CD14-positive monocyte (primary cell): ENCODE results near the gene WDR44. TPM values are rescaled to one million over a fixed set of nuclear protein-coding genes. Genes with fewer than 3 reads are reported as not detected.

Experiments
- DNase-seq, 3 donors: peaks; one replicate each; pipeline ENCODE4 v3.0.0-alpha.2; 2011 to 2022
- H2AFZ ChIP-seq: 2 replicates; pipeline ENCODE4 v1.6.0; 2012; ENCODE audit warnings: mild to moderate bottlenecking, low read depth, low read length, inconsistent platforms; ENCODE audit not compliant: insufficient read depth, poor library complexity, severe bottlenecking
- H3K27ac ChIP-seq, 2 donors: 1 replicate in 1 of 2; 2 replicates in 1 of 2; pipeline ENCODE4 v1.5.1; 2012 to 2013; ENCODE audit warnings: low read length in 2 of 2, control low read depth in 1 of 2, inconsistent platforms in 1 of 2, low read depth in 1 of 2, mild to moderate bottlenecking in 1 of 2
- H3K27me3 ChIP-seq, 2 donors: one replicate each; pipeline versions ENCODE4 v1.6.0 to v1.6.1; 2011 to 2013; ENCODE audit warnings: low read length in 2 of 2; ENCODE audit not compliant: control insufficient read depth in 2 of 2, insufficient read depth in 2 of 2
- H3K36me3 ChIP-seq, 2 donors: replicated peaks in 1 of 2; 1 replicate in 1 of 2; 2 replicates in 1 of 2; pipeline versions ENCODE4 v1.5.1 to v1.6.1; 2012 to 2013; ENCODE audit warnings: low read length in 2 of 2, control low read depth in 1 of 2, inconsistent platforms in 1 of 2, mild to moderate bottlenecking in 1 of 2; ENCODE audit not compliant: insufficient read depth in 2 of 2, control insufficient read depth in 1 of 2
- H3K4me1 ChIP-seq, 2 donors: 1 replicate in 1 of 2; 2 replicates in 1 of 2; pipeline versions ENCODE4 v1.5.1 to v1.6.1; 2012 to 2013; ENCODE audit warnings: low read length in 2 of 2, control low read depth in 1 of 2, inconsistent platforms in 1 of 2, mild to moderate bottlenecking in 1 of 2, moderate library complexity in 1 of 2; ENCODE audit not compliant: insufficient read depth in 2 of 2, control insufficient read depth in 1 of 2
- H3K4me2 ChIP-seq: replicated peaks from 2 replicates; pipeline ENCODE3; 2012; ENCODE audit warnings: low read length, moderate library complexity, mild to moderate bottlenecking; ENCODE audit not compliant: poor library complexity, severe bottlenecking; ENCODE audit errors: extremely low read depth
- H3K4me3 ChIP-seq, 3 experiments: fragments of 200-600 bp in 1 of 3; sonication (generic) in 1 of 3; replicated peaks in 1 of 3; 1 replicate in 2 of 3; 2 replicates in 1 of 3; pipeline ENCODE4 v1.5.1; 2011 to 2013; ENCODE audit warnings: low read length in 3 of 3, mild to moderate bottlenecking in 3 of 3, control low read depth in 2 of 3, low read depth in 2 of 3, inconsistent platforms in 1 of 3, moderate library complexity in 1 of 3
- H3K79me2 ChIP-seq: 2 replicates; pipeline ENCODE4 v1.6.0; 2012; ENCODE audit warnings: mild to moderate bottlenecking, control low read depth, inconsistent platforms, low read length, moderate library complexity; ENCODE audit not compliant: insufficient read depth
- H3K9ac ChIP-seq: 2 replicates; pipeline ENCODE4 v1.6.0; 2017; ENCODE audit warnings: low read length, mild to moderate bottlenecking; ENCODE audit not compliant: insufficient read depth, poor library complexity, severe bottlenecking
- H3K9me3 ChIP-seq, 2 donors: replicated peaks in 1 of 2; 1 replicate in 1 of 2; 2 replicates in 1 of 2; pipeline versions ENCODE4 v1.5.1 to v1.6.1; 2012 to 2013; ENCODE audit warnings: low read length in 2 of 2, control low read depth in 1 of 2; ENCODE audit not compliant: control insufficient read depth in 1 of 2, insufficient read depth in 1 of 2
- H4K20me1 ChIP-seq: 2 replicates; pipeline ENCODE4 v1.6.0; 2012; ENCODE audit warnings: mild to moderate bottlenecking, low read length, control low read depth, moderate library complexity; ENCODE audit not compliant: insufficient read depth
- H3K27ac Mint-ChIP-seq, 7 donors: one replicate each; pipeline ENCODE4 v1.8.0; 2020; ENCODE audit warnings: mild to moderate bottlenecking in 7 of 7, mixed read lengths in 7 of 7, moderate library complexity in 6 of 7, inconsistent platforms in 2 of 7
- H3K27me3 Mint-ChIP-seq, 3 donors: one replicate each; pipeline ENCODE4 v1.8.0; 2021 to 2022; ENCODE audit warnings: low read depth in 3 of 3, mild to moderate bottlenecking in 3 of 3, mixed read lengths in 3 of 3, moderate library complexity in 3 of 3, inconsistent platforms in 1 of 3
- H3K36me3 Mint-ChIP-seq, 2 donors: one replicate each; pipeline ENCODE4 v1.8.0; 2020; ENCODE audit warnings: mixed read lengths in 2 of 2, inconsistent platforms in 1 of 2, mild to moderate bottlenecking in 1 of 2
- H3K4me1 Mint-ChIP-seq: one replicate; pipeline ENCODE4 v1.8.0; 2020; ENCODE audit warnings: mild to moderate bottlenecking, mixed read lengths
- H3K4me3 Mint-ChIP-seq, 2 donors: one replicate each; pipeline ENCODE4 v1.8.0; 2020; ENCODE audit warnings: mild to moderate bottlenecking in 2 of 2, mixed read lengths in 2 of 2, moderate library complexity in 1 of 2
- H3K9me3 Mint-ChIP-seq, 7 donors: one replicate each; pipeline ENCODE4 v1.8.0; 2020 to 2022; ENCODE audit warnings: mixed read lengths in 7 of 7, mild to moderate bottlenecking in 6 of 7, moderate library complexity in 6 of 7, inconsistent platforms in 2 of 7
- CTCF ChIP-seq: fragments of 200-600 bp; IDR thresholded peaks from one replicate; pipeline ENCODE4 v1.8.0; 2022; ENCODE audit warnings: antibody characterized with exemption, mild to moderate bottlenecking
- WGBS: methylation state at CpG from one replicate; pipeline ENCODE4 v1.1.5; 2013; ENCODE audit warnings: missing lambda C conversion rate; ENCODE audit not compliant: insufficient coverage; 5-methylcytosine and 5-hydroxymethylcytosine counted together
- intact Hi-C, 2 donors: fragments of 100-400 bp; cut with micrococcal nuclease; formaldehyde crosslinking; loops; one replicate each; pipeline versions ENCODE4 v1.15.0 to v1.15.1; 2023
- polyA plus RNA-seq, 3 donors: library from polyadenylated mRNA; depleted of rRNA in 1 of 3; unstranded in 2 of 3; stranded (reverse) in 1 of 3; fragments of 300-500 nt in 2 of 3; fragments of >200 nt in 1 of 3; fragmentation: Illumina TruSeq in 2 of 3; gene quantifications; 1 replicate in 2 of 3; 2 replicates in 1 of 3; pipeline ENCODE4 v1.2.3, GENCODE V29; 2012 to 2021

Gene WDR44
- polyA plus RNA-seq, 3 donors: 5.1 to 7.1 (median 5.5) TPM

GRCh38 chrX:118325453-118325852 is 20.5 kb upstream of the WDR44 start:
- Mint-ChIP-seq H3K27me3 (peaks cover 0 to 5% (median 1%) of the 10 kb centered on the region in 3 donors), H3K4me3 (no peak overlapping the region), H3K4me1 (peaks cover 8% of the 10 kb centered on the region), H3K36me3 (no peaks in the 10 kb centered on the region), H3K27ac (no peak overlapping the region), H3K9me3 (no peaks in the 10 kb centered on the region)
- H3K9ac ChIP-seq: no peak overlapping the region
- H3K27ac ChIP-seq: no peak overlapping the region
- DNase-seq: no peak
- H3K27me3 ChIP-seq: no peaks in the 10 kb centered on the region
- no peak overlapping the region for H3K4me3 ChIP-seq
- no peaks in the 10 kb centered on the region for H4K20me1 ChIP-seq
- intact Hi-C loops: no loop called here
- no peak for TF ChIP-seq CTCF
- no peak overlapping the region for H3K4me2 ChIP-seq
- no peaks in the 10 kb centered on the region for H3K79me2 ChIP-seq
- no CpG with 5 or more reads among the region's 2 CpGs for WGBS
- H3K9me3 ChIP-seq: no peaks in the 10 kb centered on the region
- no peak overlapping the region for H2AFZ ChIP-seq
- no peaks in the 10 kb centered on the region for H3K4me1 ChIP-seq
- H3K36me3 ChIP-seq: no peaks in the 10 kb centered on the region

- H3K9me3 ChIP-seq: no peaks in the 10 kb centered on the region
- no peak overlapping the region for H3K9ac ChIP-seq
- WGBS: 0% methylated on average over 1 of the region's 3 CpGs
- Mint-ChIP-seq H3K27ac (no peak overlapping the region), H3K9me3 (peaks cover 0 to 3% (median 0%) of the 10 kb centered on the region in 7 donors), H3K4me3 (no peak overlapping the region), H3K4me1 (peaks cover 8% of the 10 kb centered on the region), H3K36me3 (no peaks in the 10 kb centered on the region), H3K27me3 (peaks cover 0 to 4% (median 2%) of the 10 kb centered on the region in 3 donors)
- H3K79me2 ChIP-seq: no peaks in the 10 kb centered on the region
- H4K20me1 ChIP-seq: no peaks in the 10 kb centered on the region
- intact Hi-C loops: no loop called here
- TF ChIP-seq CTCF: no peak
- H3K4me1 ChIP-seq: no peaks in the 10 kb centered on the region
- no peak overlapping the region for H3K27ac ChIP-seq
- no peak overlapping the region for H3K4me2 ChIP-seq
- no peaks in the 10 kb centered on the region for H3K36me3 ChIP-seq
- H3K4me3 ChIP-seq: no peak overlapping the region
- H3K27me3 ChIP-seq: no peaks in the 10 kb centered on the region
- no peak for DNase-seq
- H2AFZ ChIP-seq: no peak overlapping the region
Measured at GRCh38 chrX:118329175-118329574, 16.7 kb upstream of the WDR44 start.
